ENCODE measurements around the gene FER. TPM values are rescaled to one million over a fixed set of nuclear protein-coding genes. Genes with fewer than 3 reads are reported as not detected.

FER gene
- total RNA-seq, 1 experiment from 2014 or later: 22.1 TPM

- no peaks in the 10 kb centered on the region for H3K4me1 ChIP-seq (ENCODE audit: control insufficient read depth, insufficient read depth, low read length)
- no peaks in the 10 kb centered on the region for H3K36me3 ChIP-seq (ENCODE audit: control insufficient read depth, insufficient read depth, low read length)
- H3K9me3 ChIP-seq (ENCODE audit: control insufficient read depth, insufficient read depth, low read depth, low read length): no peaks in the 10 kb centered on the region
- TF ChIP-seq REST (IDR thresholded peaks at IDR 0.05; ENCODE audit: insufficient read depth in 1 of 2, low read depth in 2 of 2, low read length in 1 of 2): no peak
- TF ChIP-seq SIN3A (IDR thresholded peaks at IDR 0.05; ENCODE audit: borderline replicate concordance, insufficient read depth, low read depth, low read length): no peak
- no peak for TF ChIP-seq POLR2AphosphoS5 (IDR thresholded peaks at IDR 0.05; ENCODE audit: low read depth, low read length)
- TF ChIP-seq CTCF (IDR thresholded peaks at IDR 0.05): no peak
- TF ChIP-seq TCF7L2 (IDR thresholded peaks at IDR 0.05; ENCODE audit: low read depth, low read length): no peak
- intact Hi-C loops (cut with micrococcal nuclease; ENCODE audit: unreplicated experiment): no loop called here
- DNase-seq (ENCODE audit: low read depth, low spot score) (no peak), ATAC-seq (no peak)
- no TSS peak for BruUV-seq (replicated peaks)
- no peak overlapping the region for H3K4me3 ChIP-seq (ENCODE audit: low read depth in 2 of 2, low read length in 2 of 2)
- ChIA-PET CTCF (no interaction called here), POLR2A (no interaction called here)
- in situ Hi-C loops (cut with HindIII; ENCODE audit: low pct_unique_long_range_greater_than_20kb, low sequenced_read_pairs): no loop called here
- no peak overlapping the region for H3K27ac ChIP-seq (ENCODE audit: low read length)
- no peaks in the 10 kb centered on the region for H3K27me3 ChIP-seq (ENCODE audit: control insufficient read depth, insufficient read depth, low read length)
Observed at GRCh38 chr5:109161914-109162683, 414.4 kb downstream of the FER start.

- ChIA-PET CTCF (no interaction called here), POLR2A (no interaction called here)
- no peaks in the 10 kb centered on the region for H3K9me3 ChIP-seq (ENCODE audit: control insufficient read depth, insufficient read depth, low read depth, low read length)
- DNase-seq (ENCODE audit: low read depth, low spot score) (no peak), ATAC-seq (no peak)
- TF ChIP-seq POLR2AphosphoS5 (IDR thresholded peaks at IDR 0.05; ENCODE audit: low read depth, low read length) (no peak), TCF7L2 (IDR thresholded peaks at IDR 0.05; ENCODE audit: low read depth, low read length) (no peak), REST (IDR thresholded peaks at IDR 0.05; ENCODE audit: insufficient read depth in 1 of 2, low read depth in 2 of 2, low read length in 1 of 2) (no peak), SIN3A (IDR thresholded peaks at IDR 0.05; ENCODE audit: borderline replicate concordance, insufficient read depth, low read depth, low read length) (no peak), CTCF (IDR thresholded peaks at IDR 0.05) (no peak)
- no peaks in the 10 kb centered on the region for H3K27me3 ChIP-seq (ENCODE audit: control insufficient read depth, insufficient read depth, low read length)
- H3K4me1 ChIP-seq (ENCODE audit: control insufficient read depth, insufficient read depth, low read length): no peaks in the 10 kb centered on the region
- no peak overlapping the region for H3K27ac ChIP-seq (ENCODE audit: low read length)
- intact Hi-C loops (cut with micrococcal nuclease; ENCODE audit: unreplicated experiment) (no loop called here), in situ Hi-C loops (cut with HindIII; ENCODE audit: low pct_unique_long_range_greater_than_20kb, low sequenced_read_pairs) (no loop called here)
- H3K36me3 ChIP-seq (ENCODE audit: control insufficient read depth, insufficient read depth, low read length): no peaks in the 10 kb centered on the region
- no peak overlapping the region for H3K4me3 ChIP-seq (ENCODE audit: low read depth in 2 of 2, low read length in 2 of 2)
- BruUV-seq (replicated peaks): no TSS peak
Observed at GRCh38 chr5:109163336-109163735, 415.6 kb downstream of the FER start.

Measured in Panc1 (cell line).